Liver (tissue), 9 donors: ENCODE results near the gene STK11. TPM values are rescaled to one million over a fixed set of nuclear protein-coding genes. Genes with fewer than 3 reads are reported as not detected.

Source experiments
- DNase-seq: peaks from one replicate; pipeline ENCODE4 v3.0.0-alpha.2; 2017; ENCODE audit warnings: low spot score
- H3K27ac ChIP-seq, 2 donors: one replicate each; pipeline ENCODE4 v1.7.0; 2013; ENCODE audit warnings: inconsistent platforms in 2 of 2, low read length in 2 of 2, control low read depth in 1 of 2, low read depth in 1 of 2, mild to moderate bottlenecking in 1 of 2
- H3K27me3 ChIP-seq, 4 donors: one replicate each; pipeline versions ENCODE4 v1.6.1 to v1.7.0; 2013; ENCODE audit warnings: low read length in 3 of 4, inconsistent platforms in 1 of 4, mild to moderate bottlenecking in 1 of 4, moderate library complexity in 1 of 4; ENCODE audit not compliant: control insufficient read depth in 4 of 4, insufficient read depth in 4 of 4
- H3K36me3 ChIP-seq, 4 donors: one replicate each; pipeline versions ENCODE4 v1.6.1 to v1.7.0; 2013; ENCODE audit warnings: low read length in 3 of 4, mild to moderate bottlenecking in 3 of 4, low read depth in 1 of 4, moderate library complexity in 1 of 4; ENCODE audit not compliant: control insufficient read depth in 4 of 4, insufficient read depth in 3 of 4
- H3K4me1 ChIP-seq, 4 donors: one replicate each; pipeline versions ENCODE4 v1.6.1 to v1.7.0; 2013; ENCODE audit warnings: low read length in 3 of 4, mild to moderate bottlenecking in 3 of 4, moderate library complexity in 1 of 4; ENCODE audit not compliant: control insufficient read depth in 4 of 4, insufficient read depth in 4 of 4
- H3K4me3 ChIP-seq, 3 donors: one replicate each; pipeline versions ENCODE4 v1.6.1 to v1.7.0; 2013; ENCODE audit warnings: low read length in 3 of 3, control low read depth in 1 of 3, low read depth in 1 of 3, mild to moderate bottlenecking in 1 of 3
- H3K9ac ChIP-seq, 2 donors: one replicate each; pipeline ENCODE4 v1.7.0; 2013; ENCODE audit warnings: low read length in 2 of 2, mild to moderate bottlenecking in 2 of 2, moderate library complexity in 2 of 2, control low read depth in 1 of 2, low read depth in 1 of 2
- H3K9me3 ChIP-seq, 4 donors: one replicate each; pipeline versions ENCODE4 v1.6.1 to v1.7.0; 2013; ENCODE audit warnings: low read length in 3 of 4; ENCODE audit not compliant: control insufficient read depth in 4 of 4
- ATF3 ChIP-seq: IDR thresholded peaks from 2 replicates; pipeline ENCODE4 v1.6.1; 2016; ENCODE audit warnings: antibody characterized with exemption
- CTCF ChIP-seq: fragments of 150-350 bp; IDR thresholded peaks from 2 replicates; pipeline ENCODE4 v1.5.1; 2017; ENCODE audit warnings: improper control_type of control experiment, low read depth, low read length; ENCODE audit not compliant: missing input control
- EGR1 ChIP-seq, 2 donors: IDR thresholded peaks; 2 replicates each; pipeline ENCODE4 v1.6.1; 2016 to 2018; ENCODE audit warnings: antibody characterized with exemption in 2 of 2, low read depth in 2 of 2
- FOXA1 ChIP-seq: IDR thresholded peaks from 2 replicates; pipeline ENCODE4 v1.6.1; 2016; ENCODE audit warnings: antibody characterized with exemption
- FOXA2 ChIP-seq: IDR thresholded peaks from 2 replicates; pipeline ENCODE4 v1.6.1; 2016; ENCODE audit warnings: antibody characterized with exemption
- GABPA ChIP-seq, 2 donors: IDR thresholded peaks in 1 of 2; conservative IDR thresholded peaks in 1 of 2; 2 replicates each; pipeline ENCODE4 v1.6.1; 2016; ENCODE audit warnings: antibody characterized with exemption in 2 of 2, mild to moderate bottlenecking in 1 of 2, moderate library complexity in 1 of 2
- HNF4A ChIP-seq, 2 donors: conservative IDR thresholded peaks; 2 replicates each; pipeline ENCODE4 v1.6.1; 2016; ENCODE audit warnings: antibody characterized with exemption in 2 of 2, mild to moderate bottlenecking in 2 of 2
- HNF4G ChIP-seq: IDR thresholded peaks from 2 replicates; pipeline ENCODE4 v1.6.1; 2016; ENCODE audit warnings: antibody characterized with exemption
- JUND ChIP-seq, 2 donors: IDR thresholded peaks; 2 replicates each; pipeline ENCODE4 v1.6.1; 2016; ENCODE audit warnings: antibody characterized with exemption in 2 of 2
- RAD21 ChIP-seq, 2 donors: IDR thresholded peaks; 2 replicates each; pipeline ENCODE4 v1.6.1; 2016; ENCODE audit warnings: antibody characterized with exemption in 2 of 2, mild to moderate bottlenecking in 2 of 2
- RXRA ChIP-seq, 2 donors: IDR thresholded peaks; 2 replicates each; pipeline ENCODE4 v1.6.1; 2017 to 2018; ENCODE audit warnings: antibody characterized with exemption in 2 of 2, mild to moderate bottlenecking in 1 of 2
- SP1 ChIP-seq: IDR thresholded peaks from 2 replicates; pipeline ENCODE4 v1.6.1; 2018; ENCODE audit warnings: antibody characterized with exemption, mild to moderate bottlenecking
- ZBTB33 ChIP-seq: IDR thresholded peaks from 2 replicates; pipeline ENCODE4 v1.6.1; 2016; ENCODE audit warnings: antibody characterized with exemption
- WGBS: extraction: QIAGEN DNeasy Blood & Tissue Kit; methylation state at CpG from one replicate; pipeline ENCODE4 v1.1.7; 2013; 5-methylcytosine and 5-hydroxymethylcytosine counted together
- polyA plus RNA-seq, 2 donors: library from polyadenylated mRNA; stranded (reverse) in 1 of 2; unstranded in 1 of 2; fragments of 200-250 nt in 1 of 2; fragments of >200 nt in 1 of 2; fragmentation: Nextera tagmentation in 1 of 2; extraction: Ambion mirVana in 1 of 2; gene quantifications; one replicate each; pipeline versions ENCODE4 v1.2.1 to v1.2.3, GENCODE V29; 2013 to 2015
- total RNA-seq, 2 donors: library from RNA; depleted of rRNA; stranded (reverse); fragments of >200 nt; gene quantifications; one replicate each; pipeline ENCODE4 v1.2.3, GENCODE V29; 2014
- TF ChIP-seq, protein P1 (sequence below): IDR thresholded peaks from 2 replicates; pipeline ENCODE4 v1.6.1; 2016; ENCODE audit warnings: antibody characterized with exemption
- TF ChIP-seq, protein P2 (sequence below): IDR thresholded peaks from 2 replicates; pipeline ENCODE4 v1.6.1; 2016; ENCODE audit warnings: antibody characterized with exemption, mild to moderate bottlenecking
- donor health status: healthy.
- donor health status: healthy.
- donor health status: healthy.
- donor health status: healthy.
- donor health status: healthy.

STK11 gene
- total and polyA plus RNA-seq, 4 donors: 3.0 to 126 (median 35.5) TPM

- Histone ChIP-seq H3K27me3 (no peaks in the 10 kb centered on the region), H3K36me3 (peaks cover 2 to 11% (median 8%) of the 10 kb centered on the region in 4 donors), H3K4me1 (peaks cover 34 to 69% (median 55%) of the 10 kb centered on the region in 4 donors), H3K27ac (no peak overlapping the region), H3K4me3 (no peak overlapping the region), H3K9me3 (no peaks in the 10 kb centered on the region), H3K9ac (no peak overlapping the region)
- no peak for DNase-seq
- WGBS: 54% methylated on average over 35 of the region's 35 CpGs
- TF ChIP-seq FOXA2 (no peak), SP1 (no peak), GABPA (IDR thresholded peaks at IDR 0.05 in 1 of 2, conservative IDR thresholded peaks at IDR 0.05 in 1 of 2) (no peak)
Observed at GRCh38 chr19:1267477-1268225, 62.1 kb downstream of the STK11 start.

DNA sequence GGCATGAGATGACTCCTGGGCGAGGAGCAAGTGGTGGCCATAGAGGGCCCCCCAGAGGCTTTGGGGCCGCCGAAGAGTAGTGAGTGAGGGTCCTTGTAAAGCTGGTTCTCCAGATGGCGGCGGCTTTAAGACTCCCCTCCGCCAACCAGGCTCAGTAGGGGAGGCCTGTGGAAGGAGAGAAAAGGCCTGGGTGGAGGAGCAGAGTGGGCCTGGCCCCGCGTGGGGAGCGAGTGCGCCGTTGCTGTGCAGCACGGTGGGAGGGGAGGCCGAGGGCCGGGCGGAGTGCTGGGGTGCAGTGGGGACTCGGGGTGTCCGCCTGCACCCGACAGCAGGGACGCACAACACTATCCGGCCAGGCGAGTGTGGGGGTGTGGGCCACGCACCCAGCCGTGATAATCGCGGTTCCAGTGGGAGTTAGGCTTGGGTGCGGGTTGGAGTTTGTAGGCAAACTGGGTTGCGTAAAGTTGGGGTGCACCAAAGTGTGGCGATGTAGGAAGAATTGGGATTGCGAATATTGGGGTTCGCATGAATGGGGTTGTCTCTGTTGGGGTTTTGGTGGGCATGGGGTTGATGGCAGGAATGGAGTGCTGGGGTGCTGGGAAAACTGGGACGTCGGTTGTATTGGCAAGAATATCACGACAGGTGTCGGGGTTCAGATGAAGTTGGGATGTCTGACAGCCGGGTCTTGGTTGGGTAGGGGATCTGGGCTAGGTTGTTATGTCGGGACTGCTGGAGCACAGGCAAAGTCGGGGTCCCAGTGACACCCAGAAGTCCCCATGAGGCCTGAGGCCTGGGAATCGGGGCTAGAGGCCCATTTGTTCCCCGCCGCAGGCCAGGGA lies 62.9 kb downstream of the STK11 start:
- DNase-seq: no peak
- Histone ChIP-seq H3K27me3 (no peaks in the 10 kb centered on the region), H3K9me3 (no peaks in the 10 kb centered on the region), H3K36me3 (peaks cover 10 to 17% (median 14%) of the 10 kb centered on the region in 4 donors), H3K27ac (peak overlapping the region; percentile 90 to 91), H3K4me3 (no peak overlapping the region), H3K4me1 (peaks cover 34 to 73% (median 61%) of the 10 kb centered on the region in 4 donors), H3K9ac (peak overlapping the region; percentile 16 to 72)
- WGBS: 57% methylated on average over 40 of the region's 40 CpGs
- TF ChIP-seq FOXA2 (no peak), ZBTB33 (no peak), CTCF (no peak), JUND (IDR thresholded peaks at IDR 0.05) (no peak), HNF4A (conservative IDR thresholded peaks at IDR 0.05) (no peak), RXRA (IDR thresholded peaks at IDR 0.05) (no peak), EGR1 (IDR thresholded peaks at IDR 0.05; ENCODE audit: low read depth in 2 of 2) (no peak), ATF3 (no peak), HNF4G (no peak), FOXA1 (no peak), GABPA (IDR thresholded peaks at IDR 0.05 in 1 of 2, conservative IDR thresholded peaks at IDR 0.05 in 1 of 2) (no peak), RAD21 (IDR thresholded peaks at IDR 0.05) (no peak)
- TF ChIP-seq, protein P1, sequence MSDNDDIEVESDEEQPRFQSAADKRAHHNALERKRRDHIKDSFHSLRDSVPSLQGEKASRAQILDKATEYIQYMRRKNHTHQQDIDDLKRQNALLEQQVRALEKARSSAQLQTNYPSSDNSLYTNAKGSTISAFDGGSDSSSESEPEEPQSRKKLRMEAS: no peak
- TF ChIP-seq, protein P2, sequence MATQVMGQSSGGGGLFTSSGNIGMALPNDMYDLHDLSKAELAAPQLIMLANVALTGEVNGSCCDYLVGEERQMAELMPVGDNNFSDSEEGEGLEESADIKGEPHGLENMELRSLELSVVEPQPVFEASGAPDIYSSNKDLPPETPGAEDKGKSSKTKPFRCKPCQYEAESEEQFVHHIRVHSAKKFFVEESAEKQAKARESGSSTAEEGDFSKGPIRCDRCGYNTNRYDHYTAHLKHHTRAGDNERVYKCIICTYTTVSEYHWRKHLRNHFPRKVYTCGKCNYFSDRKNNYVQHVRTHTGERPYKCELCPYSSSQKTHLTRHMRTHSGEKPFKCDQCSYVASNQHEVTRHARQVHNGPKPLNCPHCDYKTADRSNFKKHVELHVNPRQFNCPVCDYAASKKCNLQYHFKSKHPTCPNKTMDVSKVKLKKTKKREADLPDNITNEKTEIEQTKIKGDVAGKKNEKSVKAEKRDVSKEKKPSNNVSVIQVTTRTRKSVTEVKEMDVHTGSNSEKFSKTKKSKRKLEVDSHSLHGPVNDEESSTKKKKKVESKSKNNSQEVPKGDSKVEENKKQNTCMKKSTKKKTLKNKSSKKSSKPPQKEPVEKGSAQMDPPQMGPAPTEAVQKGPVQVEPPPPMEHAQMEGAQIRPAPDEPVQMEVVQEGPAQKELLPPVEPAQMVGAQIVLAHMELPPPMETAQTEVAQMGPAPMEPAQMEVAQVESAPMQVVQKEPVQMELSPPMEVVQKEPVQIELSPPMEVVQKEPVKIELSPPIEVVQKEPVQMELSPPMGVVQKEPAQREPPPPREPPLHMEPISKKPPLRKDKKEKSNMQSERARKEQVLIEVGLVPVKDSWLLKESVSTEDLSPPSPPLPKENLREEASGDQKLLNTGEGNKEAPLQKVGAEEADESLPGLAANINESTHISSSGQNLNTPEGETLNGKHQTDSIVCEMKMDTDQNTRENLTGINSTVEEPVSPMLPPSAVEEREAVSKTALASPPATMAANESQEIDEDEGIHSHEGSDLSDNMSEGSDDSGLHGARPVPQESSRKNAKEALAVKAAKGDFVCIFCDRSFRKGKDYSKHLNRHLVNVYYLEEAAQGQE: no peak
